Common myeloid progenitor, CD34-positive (primary cell): ENCODE data around the gene OR2B3. TPM values are rescaled to one million over a fixed set of nuclear protein-coding genes. Genes with fewer than 3 reads are reported as not detected.
"Not testable (repeated sequence)": the region's sequence is repeated elsewhere in the genome, so short reads cannot be mapped to it uniquely, and the experiment has no call there.

ENCODE experiments used
- CTCF ChIA-PET: fragments of 350-600 bp; sonication (Branson Sonifier 250); formaldehyde crosslinking; loops from one replicate; lab custom pipeline; 2021; ENCODE audit warnings: antibody characterized with exemption; lab: Charles Lee
- POLR2A ChIA-PET: fragments of 350-600 bp; sonication (Branson Sonifier 250); formaldehyde crosslinking; loops from one replicate; lab custom pipeline; 2021; ENCODE audit warnings: antibody characterized with exemption; lab: Charles Lee
- DNase-seq, 3 donors: peaks; one replicate each; pipeline versions ENCODE4 v3.0.0 to v3.0.0-alpha.2; 2013
- H3K27ac ChIP-seq, 2 experiments: 1 replicate in 1 of 2; 2 replicates in 1 of 2; pipeline ENCODE4 v1.7.0; 2013; ENCODE audit warnings: inconsistent platforms in 2 of 2, low read length in 2 of 2, mild to moderate bottlenecking in 2 of 2, low read depth in 1 of 2, moderate library complexity in 1 of 2; ENCODE audit not compliant: severe bottlenecking in 2 of 2, insufficient read depth in 1 of 2, poor library complexity in 1 of 2
- H3K27me3 ChIP-seq, 5 experiments: replicated peaks in 2 of 5; 1 replicate in 3 of 5; 2 replicates in 2 of 5; pipeline versions ENCODE4 v1.6.1 to v1.7.0; 2013; ENCODE audit warnings: low read length in 4 of 5, mild to moderate bottlenecking in 2 of 5, moderate library complexity in 2 of 5, inconsistent platforms in 1 of 5; ENCODE audit not compliant: insufficient read depth in 5 of 5, control insufficient read depth in 4 of 5
- H3K36me3 ChIP-seq, 4 experiments: 1 replicate in 2 of 4; 2 replicates in 2 of 4; pipeline versions ENCODE4 v1.6.1 to v1.7.0; 2013; ENCODE audit warnings: low read length in 3 of 4, control low read depth in 1 of 4, mild to moderate bottlenecking in 1 of 4; ENCODE audit not compliant: control insufficient read depth in 4 of 4, insufficient read depth in 4 of 4
- H3K4me1 ChIP-seq, 4 experiments: 1 replicate in 3 of 4; 2 replicates in 1 of 4; pipeline versions ENCODE4 v1.6.1 to v1.7.1; 2013; ENCODE audit warnings: low read length in 3 of 4, mild to moderate bottlenecking in 3 of 4, control low read depth in 1 of 4, inconsistent platforms in 1 of 4, moderate library complexity in 1 of 4; ENCODE audit not compliant: control insufficient read depth in 4 of 4, insufficient read depth in 4 of 4; ENCODE audit errors: control extremely low read depth in 1 of 4
- H3K4me3 ChIP-seq, 7 experiments: 1 replicate in 4 of 7; 2 replicates in 3 of 7; pipeline versions ENCODE4 v1.5.1 to v1.7.0; 2013; ENCODE audit warnings: mild to moderate bottlenecking in 7 of 7, low read length in 6 of 7, moderate library complexity in 6 of 7, inconsistent platforms in 2 of 7, low read depth in 2 of 7, control low read depth in 1 of 7; ENCODE audit not compliant: insufficient read depth in 4 of 7, control insufficient read depth in 1 of 7; ENCODE audit errors: extremely low read depth in 1 of 7
- H3K9me3 ChIP-seq, 5 experiments: 1 replicate in 4 of 5; 2 replicates in 1 of 5; pipeline versions ENCODE4 v1.6.1 to v1.7.1; 2013; ENCODE audit warnings: low read length in 4 of 5, mild to moderate bottlenecking in 2 of 5, inconsistent platforms in 1 of 5, low read depth in 1 of 5, moderate library complexity in 1 of 5; ENCODE audit not compliant: control insufficient read depth in 4 of 5, insufficient read depth in 2 of 5; ENCODE audit errors: control extremely low read depth in 1 of 5
- WGBS: methylation state at CpG from one replicate; pipeline ENCODE4 v1.1.5; 2013; ENCODE audit not compliant: insufficient coverage; 5-methylcytosine and 5-hydroxymethylcytosine counted together
- polyA plus RNA-seq: library from polyadenylated mRNA; unstranded; fragments of 120-200 nt; gene quantifications from one replicate; pipeline ENCODE4 v1.2.1, GENCODE V29; 2013

Gene OR2B3, protein sequence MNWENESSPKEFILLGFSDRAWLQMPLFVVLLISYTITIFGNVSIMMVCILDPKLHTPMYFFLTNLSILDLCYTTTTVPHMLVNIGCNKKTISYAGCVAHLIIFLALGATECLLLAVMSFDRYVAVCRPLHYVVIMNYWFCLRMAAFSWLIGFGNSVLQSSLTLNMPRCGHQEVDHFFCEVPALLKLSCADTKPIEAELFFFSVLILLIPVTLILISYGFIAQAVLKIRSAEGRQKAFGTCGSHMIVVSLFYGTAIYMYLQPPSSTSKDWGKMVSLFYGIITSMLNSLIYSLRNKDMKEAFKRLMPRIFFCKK
- not detected for polyA plus RNA-seq

GRCh38 chr6:29087213-29087612 lies at the start of gene OR2B3:
Gene OR2B3 (minus strand): TSS chr6:29087313. CDS start chr6:29087248, 65 bp downstream.
- Histone ChIP-seq H3K4me3 (no peak within 1 kb of the TSS), H3K9me3 (no peaks in the 10 kb centered on the region), H3K4me1 (no peaks in the 10 kb centered on the region), H3K27ac (no peak within 1 kb of the TSS), H3K27me3 (peaks cover 0 to 9% (median 1%) of the 10 kb centered on the region in 5 experiments), H3K36me3 (no peaks in the 10 kb centered on the region)
- POLR2A ChIA-PET: no interaction called here
- WGBS: no CpG with 5 or more reads among the region's 1 CpG
- no peak for DNase-seq
- CTCF ChIA-PET: no interaction called here

- Histone ChIP-seq H3K36me3 (no peaks in the 10 kb centered on the region), H3K9me3 (peaks cover 0 to 1% (median 0%) of the 10 kb centered on the region in 5 experiments), H3K4me3 (no peak overlapping the region), H3K27ac (no peak overlapping the region), H3K27me3 (peaks cover 2 to 26% (median 4%) of the 10 kb centered on the region in 5 experiments), H3K4me1 (no peaks in the 10 kb centered on the region)
- POLR2A ChIA-PET: no interaction called here
- WGBS: no CpG with 5 or more reads among the region's 2 CpGs
- CTCF ChIA-PET: no interaction called here
- no peak for DNase-seq
Measured at GRCh38 chr6:29131691-29132090, 44.6 kb upstream of the OR2B3 start.

- no peak overlapping the region for H3K27ac ChIP-seq
- no peaks in the 10 kb centered on the region for H3K4me1 ChIP-seq
- H3K27me3 ChIP-seq: peaks cover 2 to 26% (median 4%) of the 10 kb centered on the region in 5 experiments
- H3K4me3 ChIP-seq: no peak overlapping the region
- ChIA-PET POLR2A (no interaction called here), CTCF (interaction anchor here (1.4 kb wide), 1 partner anchor 8 kb away, joined by 3 read pairs; no protein-coding TSS in a partner anchor)
- WGBS: 100% methylated on average over 3 of the region's 4 CpGs
- no peaks in the 10 kb centered on the region for H3K36me3 ChIP-seq
- H3K9me3 ChIP-seq: peaks cover 0 to 1% (median 0%) of the 10 kb centered on the region in 5 experiments
- DNase-seq: no peak
Measured at GRCh38 chr6:29130644-29131043, 43.5 kb upstream of the OR2B3 start.

DNA sequence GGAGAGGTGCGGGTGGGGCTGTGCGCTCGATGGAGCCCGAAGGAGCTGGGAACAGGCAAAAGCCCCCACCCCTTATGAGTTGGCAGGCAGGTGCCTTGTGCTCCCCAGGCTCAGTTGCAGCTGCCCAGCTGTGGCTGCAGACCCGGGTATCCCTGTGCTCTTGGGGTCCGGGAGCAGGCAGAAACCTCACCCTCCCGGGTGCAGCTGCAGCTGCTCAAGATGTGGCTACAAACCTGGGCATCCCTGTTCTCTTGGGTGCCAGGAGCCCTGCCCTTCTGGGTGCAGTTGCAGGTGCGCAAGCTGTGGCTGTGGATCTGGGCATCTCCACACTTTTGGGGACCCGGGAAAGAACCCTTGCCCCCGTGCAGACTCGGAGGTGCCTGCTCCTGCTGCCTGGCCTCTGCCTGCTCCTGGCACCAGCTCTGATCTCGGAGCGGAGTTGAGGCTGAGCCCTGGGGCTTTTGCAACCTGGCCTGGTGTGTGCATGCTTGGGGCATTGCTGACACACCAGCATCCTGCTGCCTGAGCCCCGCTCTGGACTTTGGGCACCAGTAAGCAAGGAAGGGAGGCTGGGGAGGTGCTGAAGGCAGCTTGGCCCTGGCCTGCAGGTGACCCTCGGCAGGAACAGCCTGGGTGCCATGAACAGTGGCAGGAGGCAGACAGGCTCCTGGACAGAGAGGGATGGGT lies 42.4 kb upstream of the OR2B3 start:
- Histone ChIP-seq H3K4me1 (no peaks in the 10 kb centered on the region), H3K4me3 (no peak overlapping the region), H3K27ac (no peak overlapping the region), H3K36me3 (no peaks in the 10 kb centered on the region), H3K9me3 (peaks cover 0 to 1% (median 0%) of the 10 kb centered on the region in 5 experiments), H3K27me3 (peaks cover 2 to 28% (median 4%) of the 10 kb centered on the region in 5 experiments)
- 87% methylated on average over 14 of the region's 15 CpGs for WGBS
- ChIA-PET POLR2A (no interaction called here), CTCF (interaction anchor here (1.4 kb wide), 1 partner anchor 9 kb away, joined by 3 read pairs; no protein-coding TSS in a partner anchor)
- DNase-seq: no peak

- POLR2A ChIA-PET, H3K4me3 ChIP-seq, H3K4me1 ChIP-seq, H3K27ac ChIP-seq, DNase-seq, H3K9me3 ChIP-seq, H3K36me3 ChIP-seq, CTCF ChIA-PET: not testable (repeated sequence)
- no CpG with 5 or more reads among the region's 3 CpGs for WGBS
- peaks cover 0 to 11% (median 0%) of the 10 kb centered on the region in 5 experiments for H3K27me3 ChIP-seq
Measured at GRCh38 chr6:29114964-29115363, 27.9 kb upstream of the OR2B3 start.

GRCh38 chr6:29112135-29112534 lies 25.0 kb upstream of the OR2B3 start:
- DNase-seq: peak in 2 of 3 donors; percentile 0 to 1
- no peak overlapping the region for H3K27ac ChIP-seq
- H3K36me3 ChIP-seq: no peaks in the 10 kb centered on the region
- no peaks in the 10 kb centered on the region for H3K4me1 ChIP-seq
- WGBS: 80% methylated on average over 5 of the region's 7 CpGs
- no peaks in the 10 kb centered on the region for H3K9me3 ChIP-seq
- H3K27me3 ChIP-seq: peaks cover 0 to 14% (median 0%) of the 10 kb centered on the region in 5 experiments
- POLR2A ChIA-PET: no interaction called here
- no peak overlapping the region for H3K4me3 ChIP-seq
- CTCF ChIA-PET: no interaction called here

DNA sequence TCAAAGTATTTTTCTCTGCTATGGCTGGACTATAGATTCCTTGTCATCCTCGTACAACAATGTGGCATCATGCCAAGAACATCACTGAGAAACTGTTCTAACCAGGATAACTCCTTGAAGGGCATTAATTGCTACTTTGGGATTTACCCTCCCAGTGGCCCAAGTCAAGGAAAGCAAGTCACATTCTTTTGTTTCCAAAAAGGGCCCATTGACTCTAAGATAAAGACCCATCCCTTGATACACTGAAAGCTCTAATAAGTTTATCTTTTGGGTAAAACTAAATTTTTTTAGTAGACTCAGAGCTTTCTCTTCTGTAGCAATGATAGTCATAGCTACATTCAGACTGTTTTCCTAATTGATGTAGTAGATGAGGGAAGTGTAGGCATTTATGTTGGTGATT lies 20.6 kb upstream of the OR2B3 start, which contains the start of gene OR2J3:
TSS of gene OR2J3 (plus strand) at position 301 of the 400 bp plus-strand sequence. CDS start 3,833 bp downstream, outside the sequence.
- CTCF ChIA-PET: no interaction called here
- H3K27ac ChIP-seq: no peak within 1 kb of the TSS
- POLR2A ChIA-PET: no interaction called here
- peaks cover 0 to 15% (median 0%) of the 10 kb centered on the region in 5 experiments for H3K27me3 ChIP-seq
- H3K36me3 ChIP-seq: no peaks in the 10 kb centered on the region
- no peak for DNase-seq
- no peaks in the 10 kb centered on the region for H3K9me3 ChIP-seq
- 67% methylated on average over 1 of the region's 1 CpG for WGBS
- H3K4me3 ChIP-seq: no peak within 1 kb of the TSS
- no peaks in the 10 kb centered on the region for H3K4me1 ChIP-seq
